ENCODE measurements around the gene SMARCC2.

DNA sequence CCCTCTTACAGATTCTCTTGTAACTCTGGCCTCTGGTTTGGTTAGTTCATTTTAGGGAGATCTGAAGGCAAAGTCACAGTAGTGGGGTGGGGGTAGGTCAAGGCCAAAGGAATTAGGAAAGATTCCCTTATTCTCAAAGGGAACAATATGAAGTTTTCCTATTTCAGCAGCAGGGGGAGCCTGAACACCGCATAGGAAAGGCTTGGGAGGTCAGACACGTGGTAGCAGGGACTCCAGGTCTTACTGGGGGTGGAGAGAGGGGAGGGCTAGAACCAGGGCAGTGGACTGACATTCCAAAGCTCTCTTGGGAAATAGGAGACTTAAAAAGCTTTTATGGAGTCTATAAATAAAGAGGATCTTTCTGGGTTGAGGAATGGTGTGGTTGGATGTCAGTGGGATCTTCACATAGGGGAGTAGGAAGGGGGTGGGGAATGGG lies 69.9 kb downstream of the SMARCC2 start:
- TF ChIP-seq, protein P1, sequence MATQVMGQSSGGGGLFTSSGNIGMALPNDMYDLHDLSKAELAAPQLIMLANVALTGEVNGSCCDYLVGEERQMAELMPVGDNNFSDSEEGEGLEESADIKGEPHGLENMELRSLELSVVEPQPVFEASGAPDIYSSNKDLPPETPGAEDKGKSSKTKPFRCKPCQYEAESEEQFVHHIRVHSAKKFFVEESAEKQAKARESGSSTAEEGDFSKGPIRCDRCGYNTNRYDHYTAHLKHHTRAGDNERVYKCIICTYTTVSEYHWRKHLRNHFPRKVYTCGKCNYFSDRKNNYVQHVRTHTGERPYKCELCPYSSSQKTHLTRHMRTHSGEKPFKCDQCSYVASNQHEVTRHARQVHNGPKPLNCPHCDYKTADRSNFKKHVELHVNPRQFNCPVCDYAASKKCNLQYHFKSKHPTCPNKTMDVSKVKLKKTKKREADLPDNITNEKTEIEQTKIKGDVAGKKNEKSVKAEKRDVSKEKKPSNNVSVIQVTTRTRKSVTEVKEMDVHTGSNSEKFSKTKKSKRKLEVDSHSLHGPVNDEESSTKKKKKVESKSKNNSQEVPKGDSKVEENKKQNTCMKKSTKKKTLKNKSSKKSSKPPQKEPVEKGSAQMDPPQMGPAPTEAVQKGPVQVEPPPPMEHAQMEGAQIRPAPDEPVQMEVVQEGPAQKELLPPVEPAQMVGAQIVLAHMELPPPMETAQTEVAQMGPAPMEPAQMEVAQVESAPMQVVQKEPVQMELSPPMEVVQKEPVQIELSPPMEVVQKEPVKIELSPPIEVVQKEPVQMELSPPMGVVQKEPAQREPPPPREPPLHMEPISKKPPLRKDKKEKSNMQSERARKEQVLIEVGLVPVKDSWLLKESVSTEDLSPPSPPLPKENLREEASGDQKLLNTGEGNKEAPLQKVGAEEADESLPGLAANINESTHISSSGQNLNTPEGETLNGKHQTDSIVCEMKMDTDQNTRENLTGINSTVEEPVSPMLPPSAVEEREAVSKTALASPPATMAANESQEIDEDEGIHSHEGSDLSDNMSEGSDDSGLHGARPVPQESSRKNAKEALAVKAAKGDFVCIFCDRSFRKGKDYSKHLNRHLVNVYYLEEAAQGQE (IDR thresholded peaks at IDR 0.05; ENCODE audit: insufficient read depth in 1 of 2, low read depth in 2 of 2, low read length in 2 of 2): 0 out of 4 replicates have a peak, but pooled peaks of 1 of the 2 experiments have one; percentile 24
- peak; percentile 25; the same call in 1 of the 2 replicates for TF ChIP-seq POLR2AphosphoS5 (IDR thresholded peaks at IDR 0.05; ENCODE audit: low read depth, low read length)
